Testis (tissue), 3 donors: ENCODE data around the gene STARD9. TPM values are rescaled to one million over a fixed set of nuclear protein-coding genes. Genes with fewer than 3 reads are reported as not detected.
"Not testable (repeated sequence)": the region's sequence is repeated elsewhere in the genome, so short reads cannot be mapped to it uniquely, and the experiment has no call there.

Experiments used
- DNase-seq: peaks from one replicate; pipeline ENCODE4 v3.0.0-alpha.2; 2019
- H3K27ac ChIP-seq, 2 donors: fragments of 200-600 bp; sonication (generic); one replicate each; pipeline ENCODE4 v1.5.1; 2019
- H3K27me3 ChIP-seq: fragments of 200-600 bp; sonication (generic); one replicate; pipeline ENCODE4 v1.5.1; 2019
- H3K36me3 ChIP-seq: fragments of 200-600 bp; sonication (generic); one replicate; pipeline ENCODE4 v1.5.1; 2017; ENCODE audit warnings: low read depth; ENCODE audit errors: missing control alignments
- H3K4me1 ChIP-seq: fragments of 200-600 bp; sonication (generic); one replicate; pipeline ENCODE4 v1.5.1; 2019
- H3K4me3 ChIP-seq, 2 donors: fragments of 200-600 bp; sonication (generic); one replicate each; pipeline ENCODE4 v1.5.1; 2017 to 2019
- H3K9me3 ChIP-seq: fragments of 200-600 bp; sonication (generic); one replicate; pipeline ENCODE4 v1.5.1; 2017
- POLR2A ChIP-seq: fragments of 450-650 bp; IDR thresholded peaks from one replicate; pipeline ENCODE4 v1.6.1; 2017; ENCODE audit warnings: antibody characterized with exemption, mild to moderate bottlenecking, moderate library complexity
- WGBS, 2 donors: methylation state at CpG; one replicate each; pipeline ENCODE4 v1.1.5; 2018; 5-methylcytosine and 5-hydroxymethylcytosine counted together
- intact Hi-C: fragments of 100-400 bp; cut with DNase I; formaldehyde crosslinking; loops from one replicate; pipeline ENCODE4 v1.15.1; 2023; ENCODE audit warnings: low total_unique reads
- polyA plus RNA-seq: library from polyadenylated mRNA; stranded (reverse); fragments of 350-450 nt; fragmentation: Illumina TruSeq; extraction: RNeasy Lipid Tissue Mini Kit (QIAGEN cat#74804); gene quantifications from one replicate; pipeline ENCODE4 v1.2.3, GENCODE V29; 2014; ENCODE audit warnings: low read depth, low replicate concordance; ENCODE audit not compliant: insufficient read depth
- total RNA-seq, 2 donors: library from RNA; depleted of rRNA; stranded (reverse); fragments of >200 nt; gene quantifications; one replicate each; pipeline ENCODE4 v1.2.3, GENCODE V29; 2016
- TF ChIP-seq, protein P1 (sequence below), 3 experiments: fragments of 450-650 bp in 2 of 3; fragments of 200-600 bp in 1 of 3; sonication (generic) in 1 of 3; IDR thresholded peaks; one replicate each; pipeline ENCODE4 v1.5.1; 2016 to 2019; ENCODE audit warnings: antibody characterized with exemption in 3 of 3, mild to moderate bottlenecking in 2 of 3, moderate library complexity in 1 of 3

STARD9 gene
- total and polyA plus RNA-seq, 3 donors from 2014 or later = 41.1 to 137 (median 132) TPM

DNA sequence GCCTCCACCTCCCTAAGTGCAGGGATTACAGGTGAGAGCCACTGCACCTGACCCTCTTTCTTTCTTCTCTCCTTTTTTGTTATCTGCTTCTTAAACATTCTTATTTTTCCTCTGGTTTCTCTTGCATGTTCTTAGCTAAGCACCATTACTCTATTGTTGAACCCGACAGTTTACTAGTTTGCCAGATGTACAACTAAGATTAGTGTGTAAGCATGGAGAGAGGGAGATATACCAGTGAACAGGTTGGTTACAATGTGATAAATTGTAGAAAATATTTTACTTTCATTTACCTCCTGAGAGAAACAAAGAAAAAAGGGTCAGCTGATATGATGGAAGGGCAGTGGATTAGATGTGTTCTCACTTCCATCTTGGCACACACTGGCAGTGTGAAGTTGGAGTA lies 21.9 kb upstream of the STARD9 start:
- no peaks in the 10 kb centered on the region for H3K9me3 ChIP-seq
- no peak overlapping the region for H3K27ac ChIP-seq
- WGBS, 2 donors = 73 to 84% methylated on average over 1 of the region's 1 CpG
- H3K27me3 ChIP-seq = no peaks in the 10 kb centered on the region
- TF ChIP-seq, protein P1, sequence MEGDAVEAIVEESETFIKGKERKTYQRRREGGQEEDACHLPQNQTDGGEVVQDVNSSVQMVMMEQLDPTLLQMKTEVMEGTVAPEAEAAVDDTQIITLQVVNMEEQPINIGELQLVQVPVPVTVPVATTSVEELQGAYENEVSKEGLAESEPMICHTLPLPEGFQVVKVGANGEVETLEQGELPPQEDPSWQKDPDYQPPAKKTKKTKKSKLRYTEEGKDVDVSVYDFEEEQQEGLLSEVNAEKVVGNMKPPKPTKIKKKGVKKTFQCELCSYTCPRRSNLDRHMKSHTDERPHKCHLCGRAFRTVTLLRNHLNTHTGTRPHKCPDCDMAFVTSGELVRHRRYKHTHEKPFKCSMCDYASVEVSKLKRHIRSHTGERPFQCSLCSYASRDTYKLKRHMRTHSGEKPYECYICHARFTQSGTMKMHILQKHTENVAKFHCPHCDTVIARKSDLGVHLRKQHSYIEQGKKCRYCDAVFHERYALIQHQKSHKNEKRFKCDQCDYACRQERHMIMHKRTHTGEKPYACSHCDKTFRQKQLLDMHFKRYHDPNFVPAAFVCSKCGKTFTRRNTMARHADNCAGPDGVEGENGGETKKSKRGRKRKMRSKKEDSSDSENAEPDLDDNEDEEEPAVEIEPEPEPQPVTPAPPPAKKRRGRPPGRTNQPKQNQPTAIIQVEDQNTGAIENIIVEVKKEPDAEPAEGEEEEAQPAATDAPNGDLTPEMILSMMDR (IDR thresholded peaks at IDR 0.05) = no peak
- no peak for TF ChIP-seq POLR2A
- intact Hi-C loops = no loop called here
- no peaks in the 10 kb centered on the region for H3K36me3 ChIP-seq
- no peak overlapping the region for H3K4me3 ChIP-seq
- H3K4me1 ChIP-seq = no peaks in the 10 kb centered on the region
- DNase-seq = no peak

GRCh38 chr15:42556550-42557207 lies 18.7 kb upstream of the STARD9 start:
- DNase-seq, H3K27ac ChIP-seq, H3K36me3 ChIP-seq, H3K9me3 ChIP-seq, intact Hi-C loops, H3K27me3 ChIP-seq, H3K4me3 ChIP-seq, H3K4me1 ChIP-seq: not testable (repeated sequence)
- WGBS, 2 donors = 81 to 85% methylated on average over 12 of the region's 12 CpGs

DNA sequence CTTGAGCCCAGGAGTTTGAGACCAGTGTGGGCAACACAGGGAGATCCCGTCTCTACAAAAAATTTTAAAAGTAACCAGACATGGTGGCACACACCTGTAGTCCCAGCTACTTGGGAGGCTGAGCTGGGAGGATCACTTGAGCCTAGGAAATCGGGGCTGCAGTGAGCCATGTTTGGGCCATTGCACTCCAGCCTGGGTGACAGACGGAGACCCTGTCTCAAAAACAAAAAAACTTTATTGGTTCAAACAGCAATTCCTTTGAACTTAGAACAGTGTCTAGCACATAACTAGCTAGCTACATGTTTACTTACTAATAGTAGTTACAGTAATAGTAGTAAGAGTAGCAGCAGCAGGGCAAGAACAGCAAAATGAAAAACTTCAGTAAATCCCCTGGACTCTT lies 16.7 kb upstream of the STARD9 start:
- TF ChIP-seq, protein P1 (IDR thresholded peaks at IDR 0.05) = no peak
- no peak for TF ChIP-seq POLR2A
- Histone ChIP-seq H3K4me3 (no peak overlapping the region), H3K9me3 (no peaks in the 10 kb centered on the region), H3K27me3 (no peaks in the 10 kb centered on the region), H3K36me3 (no peaks in the 10 kb centered on the region), H3K4me1 (no peaks in the 10 kb centered on the region), H3K27ac (no peak overlapping the region)
- intact Hi-C loops = no loop called here
- no peak for DNase-seq
- 88 to 92% methylated on average over 3 of the region's 3 CpGs for WGBS, 2 donors

GRCh38 chr15:42576040-42576594 lies 711 bp downstream of the STARD9 start:
- Histone ChIP-seq H3K4me1 (peaks cover 33% of the 10 kb centered on the region), H3K27ac (peak overlapping the region; percentile 92 to 94), H3K4me3 (peak overlapping the region; percentile 84 to 95), H3K27me3 (no peaks in the 10 kb centered on the region), H3K9me3 (no peaks in the 10 kb centered on the region), H3K36me3 (no peaks in the 10 kb centered on the region)
- TF ChIP-seq, protein P1 (IDR thresholded peaks at IDR 0.05) = no peak
- no peak for TF ChIP-seq POLR2A
- intact Hi-C loops = no loop called here
- 3 to 4% methylated on average over 15 to 16 of the region's 16 CpGs for WGBS, 2 donors
- DNase-seq = no peak

DNA sequence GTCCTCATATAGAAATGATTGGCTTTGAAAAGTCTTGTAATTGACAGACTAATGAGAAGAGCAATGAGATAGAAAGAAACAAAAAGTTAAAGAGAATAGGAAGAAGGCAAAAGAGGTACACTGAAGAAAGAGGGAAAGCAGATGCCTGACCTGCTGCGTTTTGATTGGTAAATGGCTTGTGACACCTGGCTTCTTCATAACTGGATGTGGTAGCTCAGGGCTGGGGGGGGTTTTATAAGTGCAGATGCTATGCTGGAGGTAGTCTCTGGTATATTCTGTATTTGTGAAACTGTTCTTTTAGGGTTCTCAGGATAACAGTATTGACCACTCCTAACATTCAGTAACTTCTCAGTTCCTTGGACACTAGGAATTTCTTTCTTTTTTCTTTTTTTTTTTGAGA lies 1.4 kb downstream of the STARD9 start:
- Histone ChIP-seq H3K27me3 (no peaks in the 10 kb centered on the region), H3K27ac (peak overlapping the region in 1 of 2 donors; percentile 92), H3K36me3 (no peaks in the 10 kb centered on the region), H3K4me3 (peak overlapping the region in 1 of 2 donors; percentile 95), H3K9me3 (no peaks in the 10 kb centered on the region), H3K4me1 (peaks cover 36% of the 10 kb centered on the region)
- DNase-seq = no peak
- intact Hi-C loops = no loop called here
- 48 to 58% methylated on average over 1 of the region's 1 CpG for WGBS, 2 donors
- TF ChIP-seq, protein P1 (IDR thresholded peaks at IDR 0.05) = no peak
